ENCODE data around the gene IFNAR1. TPM values are rescaled to one million over a fixed set of nuclear protein-coding genes. Genes with fewer than 3 reads are reported as not detected.

IFNAR1 gene
- total RNA-seq, 1 donor from 2014 or later: 64.5 TPM

DNA sequence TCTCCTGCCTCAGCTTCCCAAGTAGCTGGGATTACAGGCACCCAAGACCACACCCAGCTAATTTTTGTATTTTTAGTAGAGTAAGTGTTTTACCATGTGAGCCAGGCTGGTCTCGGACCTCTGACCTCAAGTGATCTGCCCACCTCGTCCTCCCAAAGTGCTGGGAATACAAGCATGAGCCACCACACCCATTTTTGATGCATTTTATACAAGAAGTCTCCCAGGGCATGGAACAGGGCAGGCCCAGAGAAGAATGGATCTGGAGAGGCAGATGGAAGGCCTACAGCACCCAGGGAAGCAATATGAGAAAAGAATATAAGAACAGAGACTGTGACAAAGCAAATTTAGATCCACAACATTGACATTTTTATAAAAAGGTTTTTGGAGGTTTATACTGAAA is 18.8 kb upstream of the IFNAR1 start:
- H3K27ac ChIP-seq: no peak overlapping the region
- no peak for ATAC-seq
- no peak overlapping the region for H3K4me3 ChIP-seq
- no peak for DNase-seq
- no peaks in the 10 kb centered on the region for H3K9me3 ChIP-seq
- peaks cover 14% of the 10 kb centered on the region for H3K4me1 ChIP-seq
- H3K27me3 ChIP-seq (ENCODE audit: low read depth): no peaks in the 10 kb centered on the region
- H3K36me3 ChIP-seq: no peaks in the 10 kb centered on the region
- TF ChIP-seq CTCF (IDR thresholded peaks at IDR 0.05): no peak
- intact Hi-C loops (cut with DNase I): no loop called here

DNA sequence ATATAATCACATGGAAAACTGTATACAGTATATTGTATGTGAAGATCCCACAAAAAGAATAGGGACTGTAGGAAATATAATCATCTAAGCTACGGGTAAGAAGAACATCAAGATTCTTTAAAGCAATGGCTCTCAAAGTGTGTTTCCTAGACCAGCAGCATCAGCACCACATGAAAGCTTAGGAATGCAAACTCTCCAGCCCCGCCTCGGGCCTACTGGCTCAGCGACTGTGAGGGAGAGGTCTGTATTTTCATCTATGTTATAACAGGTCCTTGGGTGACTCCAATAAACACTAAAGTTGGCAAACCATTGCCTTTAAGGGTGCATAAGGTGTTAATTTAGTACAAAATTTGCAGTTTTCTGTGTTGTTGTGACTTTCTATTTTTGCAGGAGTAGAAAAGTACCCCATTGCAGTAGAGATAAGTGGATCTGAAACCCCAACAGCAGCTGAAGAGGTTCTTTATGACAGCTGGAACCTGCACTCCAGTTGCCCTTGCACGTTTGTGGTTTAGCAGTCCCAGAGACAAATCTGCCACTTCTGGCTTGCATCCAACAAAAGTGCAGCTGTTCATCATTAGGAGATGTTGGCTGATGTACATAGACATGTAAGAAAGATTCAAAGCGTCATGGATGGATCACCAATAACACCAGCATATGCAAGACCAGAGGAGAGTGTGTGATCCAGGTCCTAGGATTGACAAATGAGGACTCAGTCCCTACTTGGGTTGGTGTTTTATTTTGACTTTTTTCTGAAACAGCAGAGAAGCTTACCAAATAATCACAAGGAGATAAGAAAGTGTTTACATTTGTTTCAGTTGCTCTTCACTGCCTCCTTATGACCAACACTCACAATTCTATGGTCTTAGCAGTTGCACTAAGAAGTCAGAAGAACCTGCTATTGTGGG is 15.9 kb upstream of the IFNAR1 start:
- Histone ChIP-seq H3K9me3 (no peaks in the 10 kb centered on the region), H3K27ac (no peak overlapping the region), H3K4me1 (no peaks in the 10 kb centered on the region), H3K4me3 (no peak overlapping the region), H3K27me3 (ENCODE audit: low read depth) (no peaks in the 10 kb centered on the region), H3K36me3 (no peaks in the 10 kb centered on the region)
- no peak for TF ChIP-seq CTCF (IDR thresholded peaks at IDR 0.05)
- no peak for ATAC-seq
- intact Hi-C loops (cut with DNase I): no loop called here
- no peak for DNase-seq

DNA sequence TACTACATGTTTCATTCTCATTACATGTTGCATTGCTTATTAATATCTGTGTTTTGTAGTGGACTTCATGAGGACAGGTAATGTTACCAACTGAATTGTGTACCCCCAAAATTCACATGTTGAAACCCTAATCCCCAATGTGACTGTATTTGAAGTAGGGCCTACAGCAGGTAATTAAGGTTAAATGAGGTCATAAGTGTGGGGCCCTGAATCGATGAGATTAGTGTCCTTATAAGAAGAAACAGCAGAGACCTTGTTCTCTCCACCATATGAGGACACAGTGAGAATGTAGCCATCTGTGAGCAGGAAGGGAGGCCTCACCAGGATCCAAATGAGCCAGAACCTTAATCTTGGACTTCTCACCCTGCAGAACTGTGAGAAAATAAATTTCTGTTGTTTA is 15.0 kb upstream of the IFNAR1 start:
- no peak for TF ChIP-seq CTCF (IDR thresholded peaks at IDR 0.05)
- intact Hi-C loops (cut with DNase I): no loop called here
- Histone ChIP-seq H3K9me3 (no peaks in the 10 kb centered on the region), H3K4me1 (no peaks in the 10 kb centered on the region), H3K36me3 (no peaks in the 10 kb centered on the region), H3K4me3 (no peak overlapping the region), H3K27ac (no peak overlapping the region), H3K27me3 (ENCODE audit: low read depth) (no peaks in the 10 kb centered on the region)
- no peak for ATAC-seq
- no peak for DNase-seq

DNA sequence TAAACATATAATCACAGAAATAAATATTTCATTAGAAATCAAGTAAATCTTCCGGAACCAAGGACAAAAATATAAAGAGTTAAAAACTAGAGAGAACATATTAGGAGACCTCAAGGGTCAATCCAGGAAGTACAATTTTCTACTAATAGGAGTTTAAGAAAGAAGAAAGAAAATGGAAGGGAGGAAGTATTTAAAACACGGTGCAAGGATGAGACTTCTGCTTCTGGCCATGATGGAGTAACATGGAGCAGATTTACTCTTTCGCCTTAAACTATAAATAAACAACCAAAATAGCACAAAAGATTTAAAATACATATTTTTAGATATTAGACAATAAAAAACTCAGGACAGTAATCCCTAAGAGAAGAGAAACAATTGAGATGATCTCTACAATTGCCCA is 12.6 kb upstream of the IFNAR1 start:
- Histone ChIP-seq H3K27ac (no peak overlapping the region), H3K4me3 (no peak overlapping the region), H3K27me3 (ENCODE audit: low read depth) (no peaks in the 10 kb centered on the region), H3K36me3 (no peaks in the 10 kb centered on the region), H3K4me1 (no peaks in the 10 kb centered on the region), H3K9me3 (no peaks in the 10 kb centered on the region)
- TF ChIP-seq CTCF (IDR thresholded peaks at IDR 0.05): no peak
- ATAC-seq (no peak), DNase-seq (no peak)
- intact Hi-C loops (cut with DNase I): no loop called here

DNA sequence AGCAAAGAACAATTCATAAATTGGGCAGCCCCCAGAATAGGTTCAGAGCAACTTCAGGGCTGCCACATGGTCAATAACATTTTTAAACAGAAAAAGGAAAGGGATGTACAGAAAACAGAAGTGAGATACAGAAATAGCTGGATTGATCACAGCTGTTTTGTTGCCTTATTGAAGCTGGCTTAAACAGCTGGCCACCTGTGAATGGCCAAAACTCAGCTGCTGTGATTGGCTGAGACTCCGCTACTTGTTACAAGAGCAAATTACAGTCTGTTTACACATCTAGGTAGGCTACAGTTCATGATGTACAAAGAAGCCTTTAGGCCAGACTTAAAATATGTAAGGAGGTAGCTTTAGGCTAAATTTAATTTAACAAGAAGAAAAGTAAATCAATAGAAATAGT is 11.6 kb upstream of the IFNAR1 start:
- DNase-seq: no peak

More for the DNA sequence above, 11.6 kb upstream of the IFNAR1 start:
- no peak overlapping the region for H3K4me3 ChIP-seq
- H3K9me3 ChIP-seq: no peaks in the 10 kb centered on the region
- no peaks in the 10 kb centered on the region for H3K36me3 ChIP-seq
- no peaks in the 10 kb centered on the region for H3K27me3 ChIP-seq (ENCODE audit: low read depth)
- no peak overlapping the region for H3K27ac ChIP-seq
- no peaks in the 10 kb centered on the region for H3K4me1 ChIP-seq
- TF ChIP-seq CTCF (IDR thresholded peaks at IDR 0.05): no peak
- ATAC-seq: no peak
- intact Hi-C loops (cut with DNase I): no loop called here

All from lower lobe of right lung (tissue), 2 donors.